IMR-90 (cell line): Measurements from ENCODE around the gene UBASH3B. TPM values are rescaled to one million over a fixed set of nuclear protein-coding genes. Genes with fewer than 3 reads are reported as not detected.
A peak's percentile ranks its signal among the peaks of the same experiment; 100 is the strongest.

Experiments used
- ATAC-seq: fragments of 200-7000 bp; cut with Tn5 transposase; 2 replicates; pipeline ENCODE4 v1.9.1; 2020; ENCODE audit warnings: low read depth, mild to moderate bottlenecking, moderate library complexity
- BruUV-seq: library from RNA; stranded (reverse); fragments of 400-500 nt; replicated peaks from 2 replicates; lab custom pipeline; 2021; lab: Mats Ljungman, UMichigan
- CTCF ChIA-PET: fragments of 300-600 bp; formaldehyde crosslinking; extraction: SDS; loops from one replicate; lab custom pipeline; 2021; ENCODE audit warnings: antibody characterized with exemption; lab: Yijun Ruan, JAX
- POLR2A ChIA-PET: fragments of 300-600 bp; sonication (Branson Sonifier 250); formaldehyde crosslinking; loops from one replicate; lab custom pipeline; 2022; ENCODE audit warnings: antibody characterized with exemption; ENCODE audit not compliant: unreplicated experiment; lab: Charles Lee
- DNase-seq: peaks from one replicate; pipeline ENCODE4 v3.0.0; 2013
- H2AFZ ChIP-seq: replicated peaks from 2 replicates; pipeline ENCODE3; 2013; ENCODE audit warnings: low read length, mild to moderate bottlenecking; ENCODE audit not compliant: poor library complexity
- H2AK5ac ChIP-seq: 2 replicates; pipeline ENCODE4 v1.6.1; 2013; ENCODE audit warnings: low read depth, low read length, inconsistent platforms
- H2AK9ac ChIP-seq: replicated peaks from 2 replicates; pipeline ENCODE3; 2013; ENCODE audit warnings: mild to moderate bottlenecking, low read depth, low read length, moderate library complexity; ENCODE audit not compliant: poor library complexity
- H2BK120ac ChIP-seq: 2 replicates; pipeline ENCODE4 v1.6.1; 2013; ENCODE audit warnings: low read depth, low read length, inconsistent platforms
- H2BK15ac ChIP-seq: 3 replicates; pipeline ENCODE4 v1.6.1; 2013; ENCODE audit warnings: low read depth, low read length, inconsistent platforms
- H2BK20ac ChIP-seq: 2 replicates; pipeline ENCODE4 v1.6.1; 2013; ENCODE audit warnings: low read depth, mild to moderate bottlenecking, inconsistent platforms, low read length, moderate library complexity
- H2BK5ac ChIP-seq: 2 replicates; pipeline ENCODE4 v1.6.1; 2013; ENCODE audit warnings: mild to moderate bottlenecking, low read depth, low read length, inconsistent platforms; ENCODE audit not compliant: poor library complexity, severe bottlenecking
- H3K14ac ChIP-seq: replicated peaks from 2 replicates; pipeline ENCODE4 v1.6.1; 2013; ENCODE audit warnings: low read depth, low read length, inconsistent platforms
- H3K18ac ChIP-seq: 2 replicates; pipeline ENCODE4 v1.6.1; 2013; ENCODE audit warnings: low read depth, low read length, control low read depth
- H3K23ac ChIP-seq: 2 replicates; pipeline ENCODE4 v1.6.1; 2013; ENCODE audit warnings: low read depth, low read length, inconsistent platforms
- H3K27ac ChIP-seq: 2 replicates; pipeline ENCODE4 v1.5.1; 2013; ENCODE audit warnings: mild to moderate bottlenecking, control low read depth, low read length; ENCODE audit not compliant: insufficient read depth
- H3K27me3 ChIP-seq: 2 replicates; pipeline ENCODE4 v1.6.1; 2013; ENCODE audit warnings: low read length; ENCODE audit not compliant: control insufficient read depth, insufficient read depth
- H3K36me3 ChIP-seq: 2 replicates; pipeline ENCODE4 v1.6.1; 2013; ENCODE audit warnings: low read length, mixed read lengths; ENCODE audit not compliant: control insufficient read depth, insufficient read depth
- H3K4ac ChIP-seq: 2 replicates; pipeline ENCODE4 v1.6.1; 2013; ENCODE audit warnings: low read depth, low read length, inconsistent platforms
- H3K4me1 ChIP-seq: 2 replicates; pipeline ENCODE4 v1.6.1; 2013; ENCODE audit warnings: low read length, mixed read lengths; ENCODE audit not compliant: control insufficient read depth, insufficient read depth
- H3K4me2 ChIP-seq: 2 replicates; pipeline ENCODE4 v1.6.1; 2013; ENCODE audit warnings: low read depth, mild to moderate bottlenecking, control low read depth, low read length, moderate library complexity
- H3K4me3 ChIP-seq: 2 replicates; pipeline ENCODE4 v1.5.1; 2013; ENCODE audit warnings: low read depth, mild to moderate bottlenecking, control low read depth, low read length, moderate library complexity; ENCODE audit not compliant: insufficient read depth
- H3K56ac ChIP-seq: 2 replicates; pipeline ENCODE4 v1.6.1; 2013; ENCODE audit warnings: low read length, inconsistent platforms; ENCODE audit not compliant: insufficient read depth; ENCODE audit errors: extremely low read depth
- H3K79me1 ChIP-seq, 2 experiments: 2 replicates each; pipeline ENCODE4 v1.6.1; 2013; ENCODE audit warnings: low read length in 2 of 2, inconsistent platforms in 1 of 2, low read depth in 1 of 2
- H3K9ac ChIP-seq: 2 replicates; pipeline ENCODE4 v1.6.1; 2013; ENCODE audit warnings: low read depth, low read length, control low read depth
- H3K9me1 ChIP-seq: 2 replicates; pipeline ENCODE4 v1.6.1; 2013; ENCODE audit warnings: low read length, inconsistent platforms; ENCODE audit not compliant: insufficient read depth
- H3K9me3 ChIP-seq: 2 replicates; pipeline ENCODE4 v1.6.1; 2013; ENCODE audit warnings: low read length; ENCODE audit not compliant: control insufficient read depth, insufficient read depth
- H4K20me1 ChIP-seq: 2 replicates; pipeline ENCODE4 v1.6.1; 2013; ENCODE audit warnings: low read length, inconsistent platforms; ENCODE audit not compliant: insufficient read depth
- H4K5ac ChIP-seq: 2 replicates; pipeline ENCODE4 v1.6.1; 2013; ENCODE audit warnings: mild to moderate bottlenecking, low read depth, low read length, control low read depth
- H4K8ac ChIP-seq, 2 experiments: 2 replicates each; pipeline ENCODE4 v1.6.1; 2013; ENCODE audit warnings: low read depth in 2 of 2, low read length in 2 of 2, control low read depth in 1 of 2, inconsistent platforms in 1 of 2
- H4K91ac ChIP-seq: 2 replicates; pipeline ENCODE4 v1.6.1; 2013; ENCODE audit warnings: low read depth, low read length, inconsistent platforms; ENCODE audit not compliant: insufficient read depth
- CHD1 ChIP-seq: IDR thresholded peaks from 2 replicates; pipeline ENCODE4 v1.6.1; 2012; ENCODE audit warnings: low read depth, low read length, improper control_type of control experiment
- MAFK ChIP-seq: IDR thresholded peaks from 2 replicates; pipeline ENCODE4 v1.6.1; 2012; ENCODE audit warnings: low read depth, low read length, improper control_type of control experiment
- MAZ ChIP-seq: IDR thresholded peaks from 2 replicates; pipeline ENCODE4 v1.6.1; 2012; ENCODE audit warnings: low read depth, mild to moderate bottlenecking, low read length, improper control_type of control experiment, moderate library complexity, borderline replicate concordance
- RAD21 ChIP-seq: IDR thresholded peaks from 2 replicates; pipeline ENCODE4 v1.6.1; 2012; ENCODE audit warnings: low read length, improper control_type of control experiment
- SMC3 ChIP-seq: fragments of 150-350 bp; IDR thresholded peaks from 2 replicates; pipeline ENCODE4 v1.6.1; 2016; ENCODE audit warnings: low read depth, mild to moderate bottlenecking, antibody characterized with exemption, low read length, moderate library complexity
- WGBS, 2 experiments: methylation state at CpG; one replicate each; pipeline versions ENCODE4 v1.1.5 to v1.1.7; 2013; ENCODE audit warnings: missing lambda C conversion rate in 2 of 2; ENCODE audit not compliant: insufficient read length in 1 of 2; ENCODE audit errors: extremely low coverage in 2 of 2; 5-methylcytosine and 5-hydroxymethylcytosine counted together
- dilution Hi-C: fragments of 300-500 bp; cut with HindIII; formaldehyde crosslinking; loops from one replicate; pipeline ENCODE4 v1.14.3; 2018; ENCODE audit warnings: low sequenced_read_pairs; ENCODE audit not compliant: unreplicated experiment
- in situ Hi-C: fragments of 300-500 bp; cut with MboI; formaldehyde crosslinking; loops from 3 replicates; pipeline ENCODE4 v1.14.3; 2019; ENCODE audit warnings: low sequenced_read_pairs, inconsistent platforms, mixed read lengths
- intact Hi-C: fragments of 100-400 bp; cut with micrococcal nuclease; formaldehyde crosslinking; loops from 2 replicates; pipeline ENCODE4 v1.10.0; 2022
- polyA plus RNA-seq, 3 experiments: library from polyadenylated mRNA; depleted of rRNA; stranded (reverse); fragments of >200 nt; gene quantifications; 2 replicates each; pipeline ENCODE4 v1.2.3, GENCODE V29; 2012; ENCODE audit warnings: low replicate concordance in 1 of 3
- total RNA-seq: library from RNA; depleted of rRNA; stranded (reverse); fragments of >200 nt; gene quantifications from 2 replicates; pipeline ENCODE4 v1.2.3, GENCODE V29; 2012
- TF ChIP-seq, protein P1 (sequence below): conservative IDR thresholded peaks from 2 replicates; pipeline ENCODE4 v1.5.1; 2012; ENCODE audit warnings: mild to moderate bottlenecking, low read depth, low read length, improper control_type of control experiment
- TF ChIP-seq, protein P2 (sequence below): fragments of 150-350 bp; IDR thresholded peaks from 2 replicates; pipeline ENCODE4 v1.6.1; 2016; ENCODE audit warnings: low read depth, mild to moderate bottlenecking, low read length, moderate library complexity, borderline replicate concordance
- TF ChIP-seq, protein P3 (sequence below): fragments of 150-350 bp; IDR thresholded peaks from 2 replicates; pipeline ENCODE4 v1.6.1; 2017; ENCODE audit warnings: mild to moderate bottlenecking, antibody characterized with exemption, low read length, low read depth

UBASH3B gene
- total and polyA plus RNA-seq, 2 of the 4 experiments (the other 2 are of a cell fraction): 27.2 to 48.0 TPM

DNA sequence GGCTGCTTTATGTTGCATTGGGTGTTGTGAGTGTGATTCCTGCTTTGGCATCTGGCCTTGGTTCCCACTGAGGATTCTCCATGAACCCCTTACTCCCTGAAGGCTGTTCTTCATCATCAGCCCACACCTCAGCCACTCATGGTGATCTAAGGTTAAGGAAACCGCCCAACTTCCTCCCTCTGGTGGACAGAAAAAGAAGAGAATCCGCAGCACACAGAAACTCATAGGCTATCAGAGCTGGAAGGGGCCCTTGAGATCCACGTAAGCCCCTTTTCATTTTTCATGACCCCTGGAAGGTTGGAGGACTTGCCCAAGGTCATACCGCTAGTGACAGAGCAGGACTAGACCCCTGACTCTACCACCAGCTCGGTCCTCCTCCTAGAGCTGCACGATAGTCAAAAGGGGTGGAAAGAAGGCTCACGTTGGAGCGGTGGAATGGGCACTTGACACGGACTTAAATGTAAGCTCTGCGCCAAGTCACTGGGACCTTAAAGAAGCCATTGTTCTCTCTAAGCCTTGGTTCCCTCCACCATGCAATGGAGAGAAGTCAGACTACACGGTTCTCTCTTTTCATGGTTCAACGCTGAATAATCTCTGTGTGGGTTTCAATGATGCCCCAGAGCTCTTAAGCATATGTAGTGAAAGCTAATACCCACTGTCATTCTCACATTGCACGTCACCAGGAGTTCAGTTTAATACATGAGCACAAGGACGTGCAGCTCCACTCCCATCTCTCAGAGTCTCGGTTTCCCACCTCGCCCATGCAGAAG, 99.2 kb downstream of the UBASH3B start:
- Histone ChIP-seq H3K4ac (0 out of 2 replicates have a peak overlapping the region, but pooled peaks have one; percentile 16), H4K8ac (no peak overlapping the region), H4K5ac (no peak overlapping the region), H2AFZ (no peak overlapping the region), H2BK15ac (no peak overlapping the region), H3K4me1 (no peaks in the 10 kb centered on the region; the same call in 1 of the 2 replicates), H3K9ac (no peak overlapping the region), H2AK5ac (peak overlapping the region; percentile 64; the same call in 1 of the 2 replicates), H3K14ac (no peak overlapping the region), H3K4me3 (no peak overlapping the region), H2BK20ac (no peak overlapping the region), H3K9me3 (no peaks in the 10 kb centered on the region), H3K36me3 (no peaks in the 10 kb centered on the region), H3K18ac (no peak overlapping the region), H3K4me2 (no peak overlapping the region), H2BK120ac (no peak overlapping the region; the same call in 1 of the 2 replicates), H3K23ac (no peak overlapping the region), H2AK9ac (no peak overlapping the region), H3K27me3 (no peaks in the 10 kb centered on the region), H3K27ac (no peak overlapping the region), H4K20me1 (peaks cover 18% of the 10 kb centered on the region), H3K9me1 (peaks cover 27% of the 10 kb centered on the region), H4K91ac (peak overlapping the region; percentile 7; the same call in 1 of the 2 replicates), H2BK5ac (no peak overlapping the region), H3K79me1 (peaks cover 44 to 90% of the 10 kb centered on the region in 2 experiments), H3K56ac (no peak overlapping the region)
- BruUV-seq: no TSS peak
- CTCF ChIA-PET: interaction anchor here (0.6 kb wide), 1 partner anchor 292 kb away, joined by 3 read pairs; no protein-coding TSS in a partner anchor
- dilution Hi-C loops (no loop called here), intact Hi-C loops (no loop called here), in situ Hi-C loops (no loop called here)
- DNase-seq (no peak), ATAC-seq (no peak)
- WGBS, 2 experiments: 98% methylated on average over 10 of the region's 16 CpGs; no CpG with 5 or more reads in 1 of the 2 experiments
- POLR2A ChIA-PET: no interaction called here
- TF ChIP-seq, protein P1, sequence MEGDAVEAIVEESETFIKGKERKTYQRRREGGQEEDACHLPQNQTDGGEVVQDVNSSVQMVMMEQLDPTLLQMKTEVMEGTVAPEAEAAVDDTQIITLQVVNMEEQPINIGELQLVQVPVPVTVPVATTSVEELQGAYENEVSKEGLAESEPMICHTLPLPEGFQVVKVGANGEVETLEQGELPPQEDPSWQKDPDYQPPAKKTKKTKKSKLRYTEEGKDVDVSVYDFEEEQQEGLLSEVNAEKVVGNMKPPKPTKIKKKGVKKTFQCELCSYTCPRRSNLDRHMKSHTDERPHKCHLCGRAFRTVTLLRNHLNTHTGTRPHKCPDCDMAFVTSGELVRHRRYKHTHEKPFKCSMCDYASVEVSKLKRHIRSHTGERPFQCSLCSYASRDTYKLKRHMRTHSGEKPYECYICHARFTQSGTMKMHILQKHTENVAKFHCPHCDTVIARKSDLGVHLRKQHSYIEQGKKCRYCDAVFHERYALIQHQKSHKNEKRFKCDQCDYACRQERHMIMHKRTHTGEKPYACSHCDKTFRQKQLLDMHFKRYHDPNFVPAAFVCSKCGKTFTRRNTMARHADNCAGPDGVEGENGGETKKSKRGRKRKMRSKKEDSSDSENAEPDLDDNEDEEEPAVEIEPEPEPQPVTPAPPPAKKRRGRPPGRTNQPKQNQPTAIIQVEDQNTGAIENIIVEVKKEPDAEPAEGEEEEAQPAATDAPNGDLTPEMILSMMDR: peak; percentile 20; the same call in 1 of the 2 replicates
- TF ChIP-seq MAFK: no peak
- TF ChIP-seq, protein P2, sequence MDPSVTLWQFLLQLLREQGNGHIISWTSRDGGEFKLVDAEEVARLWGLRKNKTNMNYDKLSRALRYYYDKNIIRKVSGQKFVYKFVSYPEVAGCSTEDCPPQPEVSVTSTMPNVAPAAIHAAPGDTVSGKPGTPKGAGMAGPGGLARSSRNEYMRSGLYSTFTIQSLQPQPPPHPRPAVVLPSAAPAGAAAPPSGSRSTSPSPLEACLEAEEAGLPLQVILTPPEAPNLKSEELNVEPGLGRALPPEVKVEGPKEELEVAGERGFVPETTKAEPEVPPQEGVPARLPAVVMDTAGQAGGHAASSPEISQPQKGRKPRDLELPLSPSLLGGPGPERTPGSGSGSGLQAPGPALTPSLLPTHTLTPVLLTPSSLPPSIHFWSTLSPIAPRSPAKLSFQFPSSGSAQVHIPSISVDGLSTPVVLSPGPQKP: no peak
- peak; percentile 18; the same call in 1 of the 2 replicates for TF ChIP-seq SMC3
- no peak for TF ChIP-seq CHD1
- TF ChIP-seq MAZ: no peak
- TF ChIP-seq, protein P3, sequence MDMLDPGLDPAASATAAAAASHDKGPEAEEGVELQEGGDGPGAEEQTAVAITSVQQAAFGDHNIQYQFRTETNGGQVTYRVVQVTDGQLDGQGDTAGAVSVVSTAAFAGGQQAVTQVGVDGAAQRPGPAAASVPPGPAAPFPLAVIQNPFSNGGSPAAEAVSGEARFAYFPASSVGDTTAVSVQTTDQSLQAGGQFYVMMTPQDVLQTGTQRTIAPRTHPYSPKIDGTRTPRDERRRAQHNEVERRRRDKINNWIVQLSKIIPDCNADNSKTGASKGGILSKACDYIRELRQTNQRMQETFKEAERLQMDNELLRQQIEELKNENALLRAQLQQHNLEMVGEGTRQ: no peak
- TF ChIP-seq RAD21: peak; percentile 37
